Measurements from ENCODE around the gene PAX2.

The PAX2 gene

GRCh38 chr10:100872034-100872791, 126.8 kb downstream of the PAX2 start:
- H3K36me3 Mint-ChIP-seq: no peaks in the 10 kb centered on the region
- no peak overlapping the region for H3K27ac Mint-ChIP-seq
- no peaks in the 10 kb centered on the region for H3K4me1 Mint-ChIP-seq
- H3K9me3 Mint-ChIP-seq: no peaks in the 10 kb centered on the region
- H3K27me3 Mint-ChIP-seq: peaks cover 3% of the 10 kb centered on the region
- H3K4me3 Mint-ChIP-seq: no peak overlapping the region

- no peak overlapping the region for H3K27ac Mint-ChIP-seq
- no peaks in the 10 kb centered on the region for H3K9me3 Mint-ChIP-seq
- H3K27me3 Mint-ChIP-seq: peaks cover 5% of the 10 kb centered on the region
- H3K4me1 Mint-ChIP-seq: no peaks in the 10 kb centered on the region
- H3K36me3 Mint-ChIP-seq: no peaks in the 10 kb centered on the region
- no peak overlapping the region for H3K4me3 Mint-ChIP-seq
Measured at GRCh38 chr10:100873146-100873826, 127.9 kb downstream of the PAX2 start.

- H3K4me1 Mint-ChIP-seq: no peaks in the 10 kb centered on the region
- H3K27ac Mint-ChIP-seq: no peak overlapping the region
- H3K36me3 Mint-ChIP-seq: no peaks in the 10 kb centered on the region
- H3K27me3 Mint-ChIP-seq: peaks cover 5% of the 10 kb centered on the region
- H3K9me3 Mint-ChIP-seq: no peaks in the 10 kb centered on the region
- no peak overlapping the region for H3K4me3 Mint-ChIP-seq
Measured at GRCh38 chr10:100873827-100874326, 128.5 kb downstream of the PAX2 start.

- Mint-ChIP-seq H3K9me3 (no peaks in the 10 kb centered on the region), H3K27ac (no peak overlapping the region), H3K4me3 (no peak overlapping the region), H3K4me1 (no peaks in the 10 kb centered on the region), H3K27me3 (peaks cover 5% of the 10 kb centered on the region), H3K36me3 (no peaks in the 10 kb centered on the region)
Measured at GRCh38 chr10:100874702-100875483, 129.5 kb downstream of the PAX2 start.

GRCh38 chr10:100875484-100876166, 130.2 kb downstream of the PAX2 start:
- Mint-ChIP-seq H3K4me1 (no peaks in the 10 kb centered on the region), H3K27me3 (peaks cover 5% of the 10 kb centered on the region), H3K9me3 (no peaks in the 10 kb centered on the region), H3K36me3 (no peaks in the 10 kb centered on the region), H3K27ac (no peak overlapping the region), H3K4me3 (no peak overlapping the region)

GRCh38 chr10:100876585-100877460, 131.4 kb downstream of the PAX2 start:
- H3K27me3 Mint-ChIP-seq: peaks cover 5% of the 10 kb centered on the region
- H3K27ac Mint-ChIP-seq: no peak overlapping the region
- H3K4me3 Mint-ChIP-seq: no peak overlapping the region
- no peaks in the 10 kb centered on the region for H3K36me3 Mint-ChIP-seq
- no peaks in the 10 kb centered on the region for H3K4me1 Mint-ChIP-seq
- no peaks in the 10 kb centered on the region for H3K9me3 Mint-ChIP-seq

- Mint-ChIP-seq H3K9me3 (no peaks in the 10 kb centered on the region), H3K36me3 (no peaks in the 10 kb centered on the region), H3K4me1 (no peaks in the 10 kb centered on the region), H3K27ac (no peak overlapping the region), H3K27me3 (peaks cover 5% of the 10 kb centered on the region), H3K4me3 (no peak overlapping the region)
Measured at GRCh38 chr10:100877461-100877850, 132.1 kb downstream of the PAX2 start.

GRCh38 chr10:100878291-100878910, 133.0 kb downstream of the PAX2 start:
- Mint-ChIP-seq H3K27ac (no peak overlapping the region), H3K36me3 (no peaks in the 10 kb centered on the region), H3K4me3 (no peak overlapping the region), H3K4me1 (no peaks in the 10 kb centered on the region), H3K9me3 (no peaks in the 10 kb centered on the region), H3K27me3 (peaks cover 5% of the 10 kb centered on the region)
